Ovary (tissue), 9 donors: Measurements from ENCODE around the gene STON1. TPM values are rescaled to one million over a fixed set of nuclear protein-coding genes. Genes with fewer than 3 reads are reported as not detected.
A peak's percentile ranks its signal among the peaks of the same experiment; 100 is the strongest.

Experiments
- DNase-seq, 5 donors: peaks; one replicate each; pipeline ENCODE4 v3.0.0-alpha.2; 2019 to 2020
- H3K27ac ChIP-seq, 2 donors: fragments of 200-600 bp; one replicate each; pipeline versions ENCODE4 v1.5.1 to v1.8.0; 2019 to 2022
- H3K27me3 ChIP-seq: fragments of 200-600 bp; one replicate; pipeline ENCODE4 v1.8.0; 2022
- H3K36me3 ChIP-seq: fragments of 200-600 bp; sonication (generic); one replicate; pipeline ENCODE4 v1.5.1; 2019
- H3K4me1 ChIP-seq: one replicate; pipeline ENCODE4 v1.8.1; 2013; ENCODE audit warnings: mild to moderate bottlenecking, moderate library complexity; ENCODE audit not compliant: insufficient read depth
- H3K4me3 ChIP-seq: fragments of 200-600 bp; sonication (generic); one replicate; pipeline ENCODE4 v1.5.1; 2017
- H3K9me3 ChIP-seq, 2 donors: fragments of 200-600 bp in 1 of 2; sonication (generic) in 1 of 2; one replicate each; pipeline versions ENCODE4 v1.5.1 to v1.8.1; 2013 to 2019; ENCODE audit warnings: mild to moderate bottlenecking in 1 of 2, moderate library complexity in 1 of 2
- EP300 ChIP-seq: sonication (generic); formaldehyde crosslinking; IDR thresholded peaks from one replicate; pipeline ENCODE4 v1.6.1; 2017; ENCODE audit warnings: antibody characterized with exemption
- POLR2A ChIP-seq: fragments of 450-650 bp; IDR thresholded peaks from one replicate; pipeline ENCODE4 v1.6.1; 2017; ENCODE audit warnings: antibody characterized with exemption, mild to moderate bottlenecking, moderate library complexity
- WGBS, 3 donors: extraction: QIAGEN DNeasy Blood & Tissue Kit in 1 of 3; methylation state at CpG; one replicate each; pipeline versions ENCODE4 v1.1.5 to v1.1.7; 2013 to 2017; 5-methylcytosine and 5-hydroxymethylcytosine counted together
- intact Hi-C, 4 donors: fragments of 100-400 bp; cut with DNase I; formaldehyde crosslinking; loops; one replicate each; pipeline versions ENCODE4 v1.11.0 to v1.15.1; 2022 to 2023
- polyA plus RNA-seq, 2 donors: library from polyadenylated mRNA; stranded (reverse); fragments of 200-250 nt in 1 of 2; fragments of 350-450 nt in 1 of 2; fragmentation: Illumina TruSeq in 1 of 2; extraction: RNeasy Lipid Tissue Mini Kit (QIAGEN cat#74804) in 1 of 2; gene quantifications; one replicate each; pipeline ENCODE4 v1.2.3, GENCODE V29; 2013 to 2014
- total RNA-seq, 7 donors: library from RNA; depleted of rRNA in 2 of 7; stranded (reverse); fragments of >200 nt in 2 of 7; fragmentation: NEBNext Ultra II Directional in 3 of 7; extraction: Animal tissue kit (Norgen Biotek cat#: 25700) in 3 of 7; gene quantifications; one replicate each; pipeline versions ENCODE4 v1.1.0 to v1.2.4, GENCODE V29; 2016 to 2023
- TF ChIP-seq, protein P1 (sequence below), 3 donors: fragments of 450-650 bp in 2 of 3; fragments of 200-600 bp in 1 of 3; IDR thresholded peaks; one replicate each; pipeline versions ENCODE4 v1.5.1 to v1.8.0; 2016 to 2022; ENCODE audit warnings: antibody characterized with exemption in 3 of 3, mild to moderate bottlenecking in 1 of 3
- donor health status: DM: no; HTN: no; CAD: no; lungs with moderate emphysema.
- donor health status: DM: no; HTN: no; CAD: no.
- donor health status: Bipolar disorder and iron deficiency.
- donor health status: DM: yes; HTN: yes; CAD: no.
- donor health status: DM: no; HTN: no; CAD: no.
- donor health status: DM: yes; HTN: yes; CAD: no.

Gene STON1
- total and polyA plus RNA-seq, 9 donors, result 17.7 to 52.5 (median 38.0) TPM

DNA sequence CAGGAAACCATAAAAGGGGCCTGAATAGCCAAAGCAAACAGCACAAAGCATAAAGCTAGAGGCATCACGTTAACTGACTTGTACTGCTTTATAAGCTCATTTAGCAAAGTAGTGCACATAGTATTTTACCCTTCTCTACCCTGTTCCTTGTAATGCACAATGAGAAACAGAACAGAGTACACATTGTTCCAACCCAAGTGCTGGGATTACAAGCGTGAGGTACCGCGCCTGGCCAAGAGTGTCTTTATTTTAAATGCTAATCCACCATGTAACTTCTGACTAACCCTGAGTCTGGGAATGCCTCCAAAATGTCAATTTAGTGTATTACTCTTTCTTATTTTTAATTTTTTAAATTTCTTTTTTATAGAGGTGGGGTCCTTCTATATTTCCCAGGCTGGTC is 46.4 kb upstream of the STON1 start:
- peaks cover 8% of the 10 kb centered on the region for H3K4me1 ChIP-seq
- intact Hi-C loops, result no loop called here
- no peak overlapping the region for H3K27ac ChIP-seq
- no peaks in the 10 kb centered on the region for H3K9me3 ChIP-seq
- no peak overlapping the region for H3K4me3 ChIP-seq
- no peaks in the 10 kb centered on the region for H3K27me3 ChIP-seq
- no peak for DNase-seq
- 24 to 50% (median 43%) methylated on average over 4 of the region's 4 CpGs for WGBS, 3 donors
- TF ChIP-seq, protein P1, sequence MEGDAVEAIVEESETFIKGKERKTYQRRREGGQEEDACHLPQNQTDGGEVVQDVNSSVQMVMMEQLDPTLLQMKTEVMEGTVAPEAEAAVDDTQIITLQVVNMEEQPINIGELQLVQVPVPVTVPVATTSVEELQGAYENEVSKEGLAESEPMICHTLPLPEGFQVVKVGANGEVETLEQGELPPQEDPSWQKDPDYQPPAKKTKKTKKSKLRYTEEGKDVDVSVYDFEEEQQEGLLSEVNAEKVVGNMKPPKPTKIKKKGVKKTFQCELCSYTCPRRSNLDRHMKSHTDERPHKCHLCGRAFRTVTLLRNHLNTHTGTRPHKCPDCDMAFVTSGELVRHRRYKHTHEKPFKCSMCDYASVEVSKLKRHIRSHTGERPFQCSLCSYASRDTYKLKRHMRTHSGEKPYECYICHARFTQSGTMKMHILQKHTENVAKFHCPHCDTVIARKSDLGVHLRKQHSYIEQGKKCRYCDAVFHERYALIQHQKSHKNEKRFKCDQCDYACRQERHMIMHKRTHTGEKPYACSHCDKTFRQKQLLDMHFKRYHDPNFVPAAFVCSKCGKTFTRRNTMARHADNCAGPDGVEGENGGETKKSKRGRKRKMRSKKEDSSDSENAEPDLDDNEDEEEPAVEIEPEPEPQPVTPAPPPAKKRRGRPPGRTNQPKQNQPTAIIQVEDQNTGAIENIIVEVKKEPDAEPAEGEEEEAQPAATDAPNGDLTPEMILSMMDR (IDR thresholded peaks at IDR 0.05), result no peak
- TF ChIP-seq EP300 (no peak), POLR2A (no peak)
- no peaks in the 10 kb centered on the region for H3K36me3 ChIP-seq

DNA sequence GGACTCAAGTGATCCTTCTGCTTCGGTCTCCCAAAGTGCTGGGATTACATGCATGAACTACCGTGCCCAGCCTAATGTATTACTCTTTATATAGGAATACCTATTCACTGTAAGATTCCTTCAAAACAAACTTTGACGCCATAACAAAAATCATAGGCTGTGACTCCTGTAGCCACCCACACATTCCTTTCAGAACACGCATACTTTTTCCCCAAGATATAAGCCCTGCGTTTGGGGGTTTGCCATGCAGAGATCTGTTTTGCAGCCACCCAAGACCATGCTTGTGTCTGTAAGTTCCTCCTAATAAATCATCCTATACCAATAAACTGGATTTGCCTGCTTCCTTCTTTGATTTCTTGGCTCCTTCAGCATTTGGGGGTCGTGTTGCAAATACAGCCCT is 46.0 kb upstream of the STON1 start:
- 26 to 32% (median 30%) methylated on average over 6 of the region's 6 CpGs for WGBS, 3 donors
- Histone ChIP-seq H3K4me3 (no peak overlapping the region), H3K27ac (no peak overlapping the region), H3K27me3 (no peaks in the 10 kb centered on the region), H3K9me3 (no peaks in the 10 kb centered on the region), H3K4me1 (peaks cover 8% of the 10 kb centered on the region), H3K36me3 (no peaks in the 10 kb centered on the region)
- TF ChIP-seq EP300 (no peak), POLR2A (no peak)
- TF ChIP-seq, protein P1 (IDR thresholded peaks at IDR 0.05), result no peak
- intact Hi-C loops, result no loop called here
- DNase-seq, result peak in 1 of 5 donors; percentile 34

DNA sequence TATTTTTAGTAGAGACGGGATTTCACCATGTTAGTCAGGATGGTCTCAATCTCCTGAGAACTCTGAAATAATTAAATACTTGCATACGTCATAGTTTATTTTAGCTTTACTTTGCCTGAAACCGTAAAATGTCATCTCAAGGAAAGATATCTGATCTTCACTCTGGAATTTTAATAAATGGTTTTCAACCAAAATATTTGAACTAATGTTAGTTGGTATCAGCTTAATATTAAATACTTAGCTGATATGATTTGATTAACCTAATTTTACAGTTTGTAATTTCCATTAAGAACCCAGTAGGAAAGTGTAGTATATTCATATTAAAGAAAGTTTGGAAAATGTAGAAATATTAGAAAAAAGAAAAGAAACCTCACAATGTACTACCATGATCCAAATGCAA is 41.4 kb upstream of the STON1 start:
- Histone ChIP-seq H3K27ac (no peak overlapping the region), H3K9me3 (no peaks in the 10 kb centered on the region), H3K36me3 (no peaks in the 10 kb centered on the region), H3K27me3 (no peaks in the 10 kb centered on the region), H3K4me3 (no peak overlapping the region), H3K4me1 (peaks cover 1% of the 10 kb centered on the region)
- DNase-seq, result no peak
- intact Hi-C loops, result no loop called here
- 90 to 98% (median 97%) methylated on average over 3 of the region's 3 CpGs for WGBS, 3 donors
- TF ChIP-seq EP300 (no peak), POLR2A (no peak)
- TF ChIP-seq, protein P1 (IDR thresholded peaks at IDR 0.05), result no peak

DNA sequence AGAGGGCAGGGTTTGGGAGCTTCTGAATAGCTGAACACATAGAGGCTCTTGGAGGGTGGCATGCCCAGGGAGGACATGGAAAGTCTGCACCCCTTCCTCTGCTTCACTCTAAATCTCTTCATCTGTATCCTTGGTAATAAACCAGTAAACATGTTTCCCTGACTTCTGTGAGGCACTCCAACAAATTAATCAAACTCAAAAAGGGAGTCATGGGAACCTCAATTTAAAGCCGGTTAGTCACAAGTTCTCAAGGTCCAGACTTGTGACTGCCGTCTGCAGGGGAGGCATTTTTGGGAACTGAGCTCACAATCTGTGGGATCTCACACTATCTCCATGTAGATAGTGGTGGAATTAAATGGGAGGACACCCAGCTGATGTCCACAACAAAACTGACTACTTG is 33.1 kb upstream of the STON1 start:
- TF ChIP-seq, protein P1 (IDR thresholded peaks at IDR 0.05), result no peak
- no peak for TF ChIP-seq EP300
- TF ChIP-seq POLR2A, result no peak

More for the DNA sequence above, 33.1 kb upstream of the STON1 start:
- Histone ChIP-seq H3K36me3 (no peaks in the 10 kb centered on the region), H3K4me1 (no peaks in the 10 kb centered on the region), H3K9me3 (no peaks in the 10 kb centered on the region), H3K4me3 (no peak overlapping the region), H3K27me3 (no peaks in the 10 kb centered on the region), H3K27ac (no peak overlapping the region)
- WGBS, 3 donors, result 68 to 75% (median 72%) methylated on average over 2 of the region's 2 CpGs
- intact Hi-C loops, result no loop called here
- no peak for DNase-seq
